Lung (tissue), 12 donors: ENCODE measurements around the gene GPR146. TPM values are rescaled to one million over a fixed set of nuclear protein-coding genes. Genes with fewer than 3 reads are reported as not detected.

Experiments used
- ATAC-seq: fragments of 200-7000 bp; cut with Tn5 transposase; one replicate; pipeline ENCODE4 v1.9.1; 2020; ENCODE audit warnings: moderate number of reproducible peaks; ENCODE audit not compliant: insufficient read depth, low FRiP score
- DNase-seq, 3 donors: peaks; one replicate each; pipeline ENCODE4 v3.0.0-alpha.2; 2013 to 2017
- H3K27ac ChIP-seq, 2 donors: one replicate each; pipeline ENCODE4 v1.5.1; 2013; ENCODE audit warnings: mild to moderate bottlenecking in 2 of 2, moderate library complexity in 2 of 2, control low read depth in 1 of 2, inconsistent platforms in 1 of 2, low read depth in 1 of 2, low read length in 1 of 2
- H3K27me3 ChIP-seq, 3 donors: one replicate each; pipeline ENCODE4 v1.5.1; 2013; ENCODE audit warnings: low read length in 2 of 3; ENCODE audit not compliant: control insufficient read depth in 3 of 3, insufficient read depth in 3 of 3
- H3K36me3 ChIP-seq, 4 donors: one replicate each; pipeline ENCODE4 v1.5.1; 2013; ENCODE audit warnings: low read length in 4 of 4, mild to moderate bottlenecking in 1 of 4, moderate library complexity in 1 of 4; ENCODE audit not compliant: control insufficient read depth in 4 of 4, insufficient read depth in 4 of 4
- H3K4me1 ChIP-seq, 5 donors: one replicate each; pipeline ENCODE4 v1.5.1; 2013; ENCODE audit warnings: low read length in 5 of 5, mild to moderate bottlenecking in 2 of 5, moderate library complexity in 1 of 5; ENCODE audit not compliant: control insufficient read depth in 5 of 5, insufficient read depth in 5 of 5
- H3K4me3 ChIP-seq: one replicate; pipeline ENCODE4 v1.5.1; 2013; ENCODE audit warnings: mild to moderate bottlenecking, control low read depth, moderate library complexity
- H3K9ac ChIP-seq, 2 donors: one replicate each; pipeline ENCODE4 v1.5.1; 2013; ENCODE audit warnings: low read length in 2 of 2, control low read depth in 1 of 2; ENCODE audit not compliant: insufficient read depth in 1 of 2
- H3K9me3 ChIP-seq, 4 donors: one replicate each; pipeline ENCODE4 v1.5.1; 2013; ENCODE audit warnings: low read length in 3 of 4, mild to moderate bottlenecking in 1 of 4, moderate library complexity in 1 of 4; ENCODE audit not compliant: control insufficient read depth in 4 of 4, insufficient read depth in 3 of 4
- CTCF ChIP-seq: IDR thresholded peaks from 2 replicates; pipeline ENCODE4 v1.5.1; 2012; ENCODE audit warnings: mild to moderate bottlenecking; ENCODE audit errors: control extremely low read depth, extremely low read depth
- WGBS, 2 donors: extraction: QIAGEN DNeasy Blood & Tissue Kit; methylation state at CpG; one replicate each; pipeline ENCODE4 v1.1.7; 2013; 5-methylcytosine and 5-hydroxymethylcytosine counted together
- polyA plus RNA-seq, 2 donors: library from polyadenylated mRNA; stranded (reverse); fragments of 200-250 nt; gene quantifications; one replicate each; pipeline ENCODE4 v1.2.1, GENCODE V29; 2013
- total RNA-seq, 2 donors: library from RNA; depleted of rRNA in 1 of 2; stranded (reverse); fragments of >200 nt in 1 of 2; gene quantifications; one replicate each; pipeline ENCODE4 v1.2.1, GENCODE V29; 2014 to 2021
- donor health status: control.
- donor health status: control.
- donor health status: Bipolar disorder and iron deficiency.
- donor health status: healthy.
- donor health status: DM: yes; HTN: yes; CAD: no.

Gene GPR146
- total and polyA plus RNA-seq, 4 donors, result 13.7 to 27.1 (median 14.0) TPM

GRCh38 chr7:1054438-1054837, 10.1 kb downstream of the GPR146 start:
- no peak for TF ChIP-seq CTCF
- H3K27ac ChIP-seq, result peak overlapping the region; percentile 62 to 84
- ATAC-seq, result no peak
- H3K36me3 ChIP-seq, result peaks cover 0 to 11% (median 0%) of the 10 kb centered on the region in 4 donors
- H3K9me3 ChIP-seq, result no peaks in the 10 kb centered on the region
- H3K4me3 ChIP-seq, result no peak overlapping the region
- 47% methylated on average over 25 of the region's 25 CpGs for WGBS, 2 donors
- H3K27me3 ChIP-seq, result no peaks in the 10 kb centered on the region
- peak in 1 of 3 donors; percentile 45 for DNase-seq
- no peak overlapping the region for H3K9ac ChIP-seq
- peaks cover 10 to 55% (median 19%) of the 10 kb centered on the region in 5 donors for H3K4me1 ChIP-seq

GRCh38 chr7:1054861-1055450, 10.6 kb downstream of the GPR146 start:
- 11 to 17% methylated on average over 31 to 32 of the region's 32 CpGs for WGBS, 2 donors
- H3K9me3 ChIP-seq, result no peaks in the 10 kb centered on the region
- H3K4me3 ChIP-seq, result peak overlapping the region; percentile 39
- H3K4me1 ChIP-seq, result peaks cover 10 to 55% (median 19%) of the 10 kb centered on the region in 5 donors
- no peaks in the 10 kb centered on the region for H3K27me3 ChIP-seq
- no peak overlapping the region for H3K9ac ChIP-seq
- H3K27ac ChIP-seq, result peak overlapping the region; percentile 62 to 84
- peaks cover 0 to 11% (median 0%) of the 10 kb centered on the region in 4 donors for H3K36me3 ChIP-seq
- TF ChIP-seq CTCF, result no peak
- peak; percentile 91 to 95 (median 92) for DNase-seq
- peak; percentile 28 for ATAC-seq

- Histone ChIP-seq H3K4me1 (peaks cover 10 to 61% (median 20%) of the 10 kb centered on the region in 5 donors), H3K27ac (peak overlapping the region; percentile 62 to 84), H3K27me3 (no peaks in the 10 kb centered on the region), H3K36me3 (peaks cover 0 to 11% (median 0%) of the 10 kb centered on the region in 4 donors), H3K9me3 (no peaks in the 10 kb centered on the region), H3K9ac (no peak overlapping the region), H3K4me3 (peak overlapping the region; percentile 39)
- no peak for DNase-seq
- TF ChIP-seq CTCF, result no peak
- 31 to 37% methylated on average over 15 of the region's 15 CpGs for WGBS, 2 donors
- no peak for ATAC-seq
Observed at GRCh38 chr7:1055491-1055955, 11.2 kb downstream of the GPR146 start.
